ENCODE results near the gene JAKMIP1.

GRCh38 chr4:6115746-6116586 lies 84.4 kb downstream of the JAKMIP1 start:
- TF ChIP-seq CTCF (IDR thresholded peaks at IDR 0.05) (no peak), POLR2A (IDR thresholded peaks at IDR 0.05) (no peak), POLR2AphosphoS5 (IDR thresholded peaks at IDR 0.05) (no peak), EP300 (IDR thresholded peaks at IDR 0.05) (no peak)

Measured in upper lobe of left lung (tissue), 4 donors.